Measurements from ENCODE around the gene ABHD17A.
"Not testable (repeated sequence)": the region's sequence is repeated elsewhere in the genome, so short reads cannot be mapped to it uniquely, and the experiment has no call there.

Gene ABHD17A

GRCh38 chr19:1880611-1881392, 4.5 kb downstream of the ABHD17A start:
- DNase-seq, result no peak

- DNase-seq, result not testable (repeated sequence)
Measured at GRCh38 chr19:1879982-1880381, 5.3 kb downstream of the ABHD17A start.

- not testable (repeated sequence) for DNase-seq
Measured at GRCh38 chr19:1878583-1878982, 6.7 kb downstream of the ABHD17A start.

- DNase-seq, result not testable (repeated sequence)
Measured at GRCh38 chr19:1877280-1877660, 8.0 kb downstream of the ABHD17A start.

GRCh38 chr19:1876496-1877279, 8.6 kb downstream of the ABHD17A start:
- not testable (repeated sequence) for DNase-seq

- DNase-seq, result peak; percentile 88
Measured at GRCh38 chr19:1875646-1876495, 9.4 kb downstream of the ABHD17A start.

- not testable (repeated sequence) for DNase-seq
Measured at GRCh38 chr19:1875265-1875645, 10.0 kb downstream of the ABHD17A start.

GRCh38 chr19:1874554-1875185, 10.6 kb downstream of the ABHD17A start:
- no peak for DNase-seq

GRCh38 chr19:1873524-1874473, 11.5 kb downstream of the ABHD17A start:
- no peak for DNase-seq

GRCh38 chr19:1872807-1873523, 12.3 kb downstream of the ABHD17A start:
- DNase-seq, result no peak

- DNase-seq, result no peak
Measured at GRCh38 chr19:1871630-1872029, 13.7 kb downstream of the ABHD17A start.

- no peak for DNase-seq
Measured at GRCh38 chr19:1871140-1871597, 14.1 kb downstream of the ABHD17A start.

GRCh38 chr19:1868971-1869370, 16.3 kb downstream of the ABHD17A start:
- DNase-seq, result no peak

- DNase-seq, result no peak
Measured at GRCh38 chr19:1867349-1867724, 18.0 kb downstream of the ABHD17A start.

GRCh38 chr19:1866693-1867348, 18.5 kb downstream of the ABHD17A start:
- no peak for DNase-seq

GRCh38 chr19:1865172-1866010, 19.9 kb downstream of the ABHD17A start:
- DNase-seq, result no peak

- DNase-seq, result peak; percentile 58
Measured at GRCh38 chr19:1864480-1865171, 20.7 kb downstream of the ABHD17A start.

- peak; percentile 93 for DNase-seq
Measured at GRCh38 chr19:1863638-1864479, 21.4 kb downstream of the ABHD17A start.

All from stimulated activated CD4-positive, alpha-beta T cell treated with anti-CD3 and anti-CD28 coated beads, Interleukin-1b, Interleukin-23, amount 100 ng/mL, for 48 hours (primary cell).